Peyer's patch (tissue), 4 donors: Measurements from ENCODE around the gene LTBP1. TPM values are rescaled to one million over a fixed set of nuclear protein-coding genes. Genes with fewer than 3 reads are reported as not detected.
"Not testable (repeated sequence)": the region's sequence is repeated elsewhere in the genome, so short reads cannot be mapped to it uniquely, and the experiment has no call there.

Experiments used
- DNase-seq, 3 donors: peaks; one replicate each; pipeline ENCODE4 v3.0.0-alpha.2; 2017 to 2019
- H3K27ac ChIP-seq, 4 donors: fragments of 200-600 bp; sonication (generic); one replicate each; pipeline ENCODE4 v1.5.1; 2016 to 2019
- H3K27me3 ChIP-seq, 2 donors: fragments of 200-600 bp; sonication (generic); one replicate each; pipeline ENCODE4 v1.5.1; 2019
- H3K36me3 ChIP-seq, 3 donors: fragments of 200-600 bp; sonication (generic); one replicate each; pipeline ENCODE4 v1.5.1; 2016 to 2019
- H3K4me1 ChIP-seq, 4 donors: fragments of 200-600 bp; sonication (generic); one replicate each; pipeline ENCODE4 v1.5.1; 2016 to 2019
- H3K4me3 ChIP-seq, 4 donors: fragments of 200-600 bp; sonication (generic); 1 replicate in 3 of 4; 2 replicates in 1 of 4; pipeline ENCODE4 v1.5.1; 2016 to 2019; ENCODE audit warnings: mild to moderate bottlenecking in 1 of 4
- H3K9me3 ChIP-seq, 4 donors: fragments of 200-600 bp; sonication (generic); one replicate each; pipeline ENCODE4 v1.5.1; 2016 to 2019; ENCODE audit warnings: mild to moderate bottlenecking in 1 of 4
- POLR2A ChIP-seq, 2 donors: fragments of 450-650 bp; IDR thresholded peaks; one replicate each; pipeline ENCODE4 v1.5.1; 2017; ENCODE audit warnings: antibody characterized with exemption in 2 of 2, mild to moderate bottlenecking in 2 of 2, moderate library complexity in 2 of 2
- total RNA-seq, 4 donors: library from RNA; depleted of rRNA; stranded (reverse); fragments of >200 nt; gene quantifications; one replicate each; pipeline ENCODE4 v1.1.0, GENCODE V29; 2016
- TF ChIP-seq, protein P1 (sequence below), 6 experiments: fragments of 450-650 bp in 4 of 6; fragments of 200-600 bp in 2 of 6; sonication (generic) in 1 of 6; IDR thresholded peaks; one replicate each; pipeline ENCODE4 v1.5.1; 2017 to 2019; ENCODE audit warnings: antibody characterized with exemption in 6 of 6, mild to moderate bottlenecking in 3 of 6, moderate library complexity in 1 of 6

Gene LTBP1
- total RNA-seq, 4 donors from 2014 or later: 8.6 to 23.1 (median 13.1) TPM

DNA sequence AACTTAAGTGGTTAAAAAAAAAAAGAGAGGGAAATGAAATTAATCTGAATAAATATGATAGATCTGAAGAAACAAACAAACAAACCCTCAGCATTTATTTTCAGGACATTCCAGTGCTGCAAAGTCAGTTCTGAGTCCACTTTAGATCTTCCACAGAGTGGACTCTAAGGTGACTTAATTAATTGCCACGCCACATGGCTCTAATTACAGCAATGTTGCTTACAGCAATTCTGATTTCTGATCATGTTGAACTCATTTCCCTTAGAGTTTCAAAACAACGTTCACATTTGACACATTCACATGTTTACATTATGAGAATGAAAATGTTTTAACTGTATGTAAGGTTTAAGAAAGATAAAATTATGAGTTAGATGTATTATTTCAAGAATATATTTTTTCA, 491.1 kb downstream of the LTBP1 start:
- H3K36me3 ChIP-seq: no peaks in the 10 kb centered on the region
- no peak for TF ChIP-seq POLR2A (IDR thresholded peaks at IDR 0.05)
- TF ChIP-seq, protein P1, sequence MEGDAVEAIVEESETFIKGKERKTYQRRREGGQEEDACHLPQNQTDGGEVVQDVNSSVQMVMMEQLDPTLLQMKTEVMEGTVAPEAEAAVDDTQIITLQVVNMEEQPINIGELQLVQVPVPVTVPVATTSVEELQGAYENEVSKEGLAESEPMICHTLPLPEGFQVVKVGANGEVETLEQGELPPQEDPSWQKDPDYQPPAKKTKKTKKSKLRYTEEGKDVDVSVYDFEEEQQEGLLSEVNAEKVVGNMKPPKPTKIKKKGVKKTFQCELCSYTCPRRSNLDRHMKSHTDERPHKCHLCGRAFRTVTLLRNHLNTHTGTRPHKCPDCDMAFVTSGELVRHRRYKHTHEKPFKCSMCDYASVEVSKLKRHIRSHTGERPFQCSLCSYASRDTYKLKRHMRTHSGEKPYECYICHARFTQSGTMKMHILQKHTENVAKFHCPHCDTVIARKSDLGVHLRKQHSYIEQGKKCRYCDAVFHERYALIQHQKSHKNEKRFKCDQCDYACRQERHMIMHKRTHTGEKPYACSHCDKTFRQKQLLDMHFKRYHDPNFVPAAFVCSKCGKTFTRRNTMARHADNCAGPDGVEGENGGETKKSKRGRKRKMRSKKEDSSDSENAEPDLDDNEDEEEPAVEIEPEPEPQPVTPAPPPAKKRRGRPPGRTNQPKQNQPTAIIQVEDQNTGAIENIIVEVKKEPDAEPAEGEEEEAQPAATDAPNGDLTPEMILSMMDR (IDR thresholded peaks at IDR 0.05): no peak
- no peak overlapping the region for H3K27ac ChIP-seq
- H3K4me3 ChIP-seq: no peak overlapping the region
- H3K9me3 ChIP-seq: no peaks in the 10 kb centered on the region
- no peaks in the 10 kb centered on the region for H3K27me3 ChIP-seq
- no peak for DNase-seq
- no peaks in the 10 kb centered on the region for H3K4me1 ChIP-seq

DNA sequence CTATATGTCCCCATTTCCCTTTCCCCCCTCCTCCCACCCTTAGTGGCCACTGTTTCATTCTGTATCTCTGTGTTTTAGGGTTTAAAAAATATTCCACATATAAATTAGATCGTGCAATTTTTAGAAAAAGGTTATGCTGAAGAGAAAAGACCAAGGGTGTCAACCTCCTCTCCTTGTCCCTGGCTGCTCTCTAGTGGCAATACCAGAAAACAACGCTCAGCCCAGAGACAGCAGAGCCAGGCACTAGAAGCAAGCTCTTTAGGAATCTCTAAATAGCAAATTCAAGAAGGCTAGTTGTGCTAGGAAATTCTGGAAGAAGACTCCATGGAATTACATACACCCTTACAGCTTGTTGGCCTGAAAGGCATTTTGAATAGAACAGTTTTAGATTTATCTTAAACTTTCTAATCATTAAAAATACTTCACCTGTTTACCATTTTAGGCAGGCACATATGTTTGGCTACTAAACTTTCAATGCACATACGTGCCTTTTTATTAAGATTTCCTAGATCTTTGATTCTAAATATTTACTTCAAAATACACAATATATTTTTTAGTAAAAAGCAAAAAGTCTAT, 494.6 kb downstream of the LTBP1 start:
- Histone ChIP-seq H3K4me3 (no peak overlapping the region), H3K36me3 (no peaks in the 10 kb centered on the region), H3K27me3 (no peaks in the 10 kb centered on the region), H3K27ac (no peak overlapping the region), H3K9me3 (no peaks in the 10 kb centered on the region), H3K4me1 (no peaks in the 10 kb centered on the region)
- DNase-seq: no peak
- no peak for TF ChIP-seq POLR2A (IDR thresholded peaks at IDR 0.05)
- TF ChIP-seq, protein P1 (IDR thresholded peaks at IDR 0.05): peak in 3 of 6 experiments; percentile 31 to 34 (median 32)

DNA sequence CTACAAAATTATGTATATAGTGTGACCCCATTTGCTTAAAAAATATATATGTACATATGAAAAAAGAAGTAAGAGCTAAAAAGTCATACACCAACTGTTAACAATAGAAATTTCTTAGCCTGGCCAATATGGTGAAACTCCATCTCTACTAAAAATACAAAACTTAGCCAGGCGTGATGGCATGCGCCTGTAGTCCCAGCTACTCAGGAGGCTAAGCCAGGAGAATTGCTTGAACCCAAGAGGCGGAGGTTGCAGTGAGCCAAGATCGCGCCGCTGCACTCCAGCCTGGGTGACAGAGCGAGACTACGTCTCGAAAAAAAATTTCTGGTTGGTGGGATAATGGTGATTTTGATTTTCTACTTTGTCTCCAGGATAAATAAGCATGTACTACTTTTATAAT, 495.3 kb downstream of the LTBP1 start:
- DNase-seq, H3K9me3 ChIP-seq, H3K4me1 ChIP-seq, H3K27me3 ChIP-seq, H3K27ac ChIP-seq, H3K36me3 ChIP-seq, H3K4me3 ChIP-seq: not testable (repeated sequence)

DNA sequence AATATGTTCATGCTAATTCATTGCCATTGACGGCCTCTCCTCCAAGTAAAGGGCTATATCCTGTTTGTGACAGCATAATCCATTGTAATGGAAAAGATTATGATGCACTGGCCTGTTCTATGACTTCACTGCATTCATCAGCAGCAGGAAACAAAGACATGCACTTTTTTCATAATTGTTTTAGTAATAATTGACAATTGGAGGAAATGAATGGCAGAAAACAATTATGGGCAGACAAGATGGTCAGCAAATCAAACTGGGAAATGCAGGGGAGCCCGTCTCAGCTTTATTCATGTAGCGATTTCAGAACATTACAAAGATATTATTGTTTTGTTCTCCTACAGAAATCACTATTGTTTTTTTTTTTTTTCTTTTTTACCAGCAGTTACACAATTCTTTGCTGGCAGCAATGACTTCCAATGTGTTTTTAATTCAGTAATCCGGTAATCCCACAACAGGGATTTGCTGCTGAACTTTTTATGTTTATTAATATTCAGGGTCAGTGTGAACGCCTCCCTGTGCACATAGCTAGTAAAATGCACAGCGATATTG, 495.9 kb downstream of the LTBP1 start:
- H3K9me3 ChIP-seq: no peaks in the 10 kb centered on the region
- no peaks in the 10 kb centered on the region for H3K27me3 ChIP-seq
- TF ChIP-seq POLR2A (IDR thresholded peaks at IDR 0.05): no peak
- TF ChIP-seq, protein P1 (IDR thresholded peaks at IDR 0.05): no peak
- no peaks in the 10 kb centered on the region for H3K4me1 ChIP-seq
- no peak overlapping the region for H3K27ac ChIP-seq
- H3K4me3 ChIP-seq: no peak overlapping the region
- no peak for DNase-seq
- no peaks in the 10 kb centered on the region for H3K36me3 ChIP-seq

DNA sequence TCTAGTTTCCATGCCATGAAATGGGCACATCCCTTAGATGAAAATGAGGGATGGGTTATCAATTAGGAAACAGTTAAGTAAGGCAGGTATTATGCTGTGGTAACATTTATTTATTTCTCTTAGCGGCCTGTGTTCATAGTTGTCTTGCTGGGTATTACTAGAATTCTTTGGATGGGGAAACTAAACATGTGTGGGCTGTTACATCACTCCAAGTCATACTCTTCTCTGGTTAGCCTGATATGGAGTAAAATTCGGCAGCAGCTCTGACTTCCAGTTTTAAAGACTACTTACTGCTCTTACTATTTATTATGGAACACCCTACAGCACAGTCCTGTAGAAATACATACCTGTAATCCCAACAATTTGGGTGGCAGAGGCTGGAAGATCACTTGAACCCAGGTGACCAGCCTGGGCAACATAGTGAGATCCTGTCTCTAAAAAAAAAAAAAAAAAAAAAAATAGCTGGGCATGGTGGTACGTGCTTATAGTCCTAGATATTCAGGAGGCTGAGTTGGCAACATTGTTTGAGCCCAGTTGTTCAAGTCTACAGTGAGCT, 496.6 kb downstream of the LTBP1 start:
- Histone ChIP-seq H3K36me3 (no peaks in the 10 kb centered on the region), H3K4me1 (no peaks in the 10 kb centered on the region), H3K27me3 (no peaks in the 10 kb centered on the region), H3K27ac (no peak overlapping the region), H3K4me3 (no peak overlapping the region), H3K9me3 (no peaks in the 10 kb centered on the region)
- TF ChIP-seq, protein P1 (IDR thresholded peaks at IDR 0.05): no peak
- no peak for TF ChIP-seq POLR2A (IDR thresholded peaks at IDR 0.05)
- DNase-seq: no peak

DNA sequence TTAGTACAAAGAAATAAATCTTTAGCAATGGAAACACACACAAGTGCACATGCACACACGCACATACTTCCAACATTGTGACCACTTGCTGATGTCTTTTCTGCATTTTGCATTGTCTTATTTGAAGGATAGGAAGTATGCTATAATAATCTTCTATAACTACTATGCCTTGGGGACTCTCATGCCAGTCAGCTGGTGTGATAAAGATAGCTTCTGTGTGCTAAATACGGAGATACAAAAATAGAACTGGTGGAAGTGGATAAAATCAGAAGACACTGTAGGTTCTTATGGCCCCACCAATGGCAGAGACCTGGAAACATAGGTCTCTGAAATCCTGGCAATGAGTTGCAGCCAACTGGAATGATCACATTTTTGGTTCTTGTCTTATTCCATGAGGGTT, 498.2 kb downstream of the LTBP1 start:
- H3K27me3 ChIP-seq: no peaks in the 10 kb centered on the region
- no peak for TF ChIP-seq POLR2A (IDR thresholded peaks at IDR 0.05)
- TF ChIP-seq, protein P1 (IDR thresholded peaks at IDR 0.05): no peak
- no peak overlapping the region for H3K27ac ChIP-seq
- DNase-seq: no peak
- H3K36me3 ChIP-seq: no peaks in the 10 kb centered on the region
- no peak overlapping the region for H3K4me3 ChIP-seq
- no peaks in the 10 kb centered on the region for H3K4me1 ChIP-seq
- H3K9me3 ChIP-seq: no peaks in the 10 kb centered on the region
